SK-N-SH treated with all-trans-retinoic acid at 6 μM for 48 hours (cell line): ENCODE measurements around the gene JOSD1.

Experiments used
- BACH2 ChIP-seq: fragments of 250-450 bp; sonication (Bioruptor Pico); IDR thresholded peaks from 2 replicates; pipeline ENCODE4 v1.9.0; 2021; ENCODE audit warnings: mild to moderate bottlenecking, borderline replicate concordance
- PATZ1 ChIP-seq: fragments of 250-450 bp; sonication (Bioruptor Pico); IDR thresholded peaks from 2 replicates; pipeline ENCODE4 v1.8.0; 2020; ENCODE audit warnings: mild to moderate bottlenecking, moderate library complexity, borderline replicate concordance
- PPARA ChIP-seq: fragments of 250-450 bp; sonication (Bioruptor Pico); IDR thresholded peaks from 2 replicates; pipeline ENCODE4 v1.5.0; 2020; ENCODE audit warnings: mild to moderate bottlenecking, borderline replicate concordance
- RARB ChIP-seq: fragments of 250-450 bp; sonication (Bioruptor Pico); IDR thresholded peaks from 2 replicates; pipeline ENCODE4 v1.8.0; 2021; ENCODE audit warnings: mild to moderate bottlenecking, moderate library complexity
- TCF4 ChIP-seq: fragments of 250-450 bp; sonication (Bioruptor Pico); IDR thresholded peaks from 2 replicates; pipeline ENCODE4 v1.8.0; 2021; ENCODE audit warnings: mild to moderate bottlenecking, moderate library complexity, borderline replicate concordance
- ZFP3 ChIP-seq: fragments of 250-450 bp; sonication (Bioruptor Pico); IDR thresholded peaks from 2 replicates; pipeline ENCODE4 v1.5.0; 2020; ENCODE audit warnings: mild to moderate bottlenecking, moderate library complexity
- ZFP30 ChIP-seq: fragments of 450-650 bp; formaldehyde crosslinking; IDR thresholded peaks from 2 replicates; pipeline ENCODE4 v1.5.0; 2022; ENCODE audit warnings: mild to moderate bottlenecking, moderate library complexity
- ZNF8 ChIP-seq: fragments of 450-650 bp; formaldehyde crosslinking; IDR thresholded peaks from 2 replicates; pipeline ENCODE4 v1.5.0; 2020; ENCODE audit warnings: mild to moderate bottlenecking, moderate library complexity
- TF ChIP-seq, protein P1 (sequence below): fragments of 250-450 bp; sonication (Bioruptor Pico); IDR thresholded peaks from 2 replicates; pipeline ENCODE4 v1.5.0; 2020; ENCODE audit warnings: mild to moderate bottlenecking, moderate library complexity

DNA sequence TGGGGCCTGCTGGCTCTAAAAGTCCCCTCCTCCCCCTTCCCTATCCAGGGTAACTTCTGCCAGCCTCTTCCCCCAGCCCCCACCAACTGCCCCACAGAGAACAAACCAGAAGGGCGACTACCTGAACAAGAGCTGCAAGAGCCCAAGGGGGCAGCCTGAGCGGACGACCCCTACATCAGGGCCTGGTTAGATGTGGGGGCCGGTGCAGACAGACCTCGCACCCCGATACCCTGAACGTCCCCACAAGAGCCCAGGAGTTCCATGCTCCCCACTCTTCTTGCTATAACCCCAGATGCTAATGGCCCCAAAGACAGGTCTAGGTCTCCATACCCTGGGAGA, 34.4 kb upstream of the JOSD1 start:
- TF ChIP-seq ZFP3 (no peak), RARB (no peak), PATZ1 (CRISPR knock-in tag) (no peak), PPARA (CRISPR knock-in tag) (no peak), BACH2 (CRISPR knock-in tag) (no peak), ZFP30 (CRISPR knock-in tag) (no peak), TCF4 (CRISPR knock-in tag) (no peak), ZNF8 (CRISPR knock-in tag) (no peak)
- TF ChIP-seq, protein P1, sequence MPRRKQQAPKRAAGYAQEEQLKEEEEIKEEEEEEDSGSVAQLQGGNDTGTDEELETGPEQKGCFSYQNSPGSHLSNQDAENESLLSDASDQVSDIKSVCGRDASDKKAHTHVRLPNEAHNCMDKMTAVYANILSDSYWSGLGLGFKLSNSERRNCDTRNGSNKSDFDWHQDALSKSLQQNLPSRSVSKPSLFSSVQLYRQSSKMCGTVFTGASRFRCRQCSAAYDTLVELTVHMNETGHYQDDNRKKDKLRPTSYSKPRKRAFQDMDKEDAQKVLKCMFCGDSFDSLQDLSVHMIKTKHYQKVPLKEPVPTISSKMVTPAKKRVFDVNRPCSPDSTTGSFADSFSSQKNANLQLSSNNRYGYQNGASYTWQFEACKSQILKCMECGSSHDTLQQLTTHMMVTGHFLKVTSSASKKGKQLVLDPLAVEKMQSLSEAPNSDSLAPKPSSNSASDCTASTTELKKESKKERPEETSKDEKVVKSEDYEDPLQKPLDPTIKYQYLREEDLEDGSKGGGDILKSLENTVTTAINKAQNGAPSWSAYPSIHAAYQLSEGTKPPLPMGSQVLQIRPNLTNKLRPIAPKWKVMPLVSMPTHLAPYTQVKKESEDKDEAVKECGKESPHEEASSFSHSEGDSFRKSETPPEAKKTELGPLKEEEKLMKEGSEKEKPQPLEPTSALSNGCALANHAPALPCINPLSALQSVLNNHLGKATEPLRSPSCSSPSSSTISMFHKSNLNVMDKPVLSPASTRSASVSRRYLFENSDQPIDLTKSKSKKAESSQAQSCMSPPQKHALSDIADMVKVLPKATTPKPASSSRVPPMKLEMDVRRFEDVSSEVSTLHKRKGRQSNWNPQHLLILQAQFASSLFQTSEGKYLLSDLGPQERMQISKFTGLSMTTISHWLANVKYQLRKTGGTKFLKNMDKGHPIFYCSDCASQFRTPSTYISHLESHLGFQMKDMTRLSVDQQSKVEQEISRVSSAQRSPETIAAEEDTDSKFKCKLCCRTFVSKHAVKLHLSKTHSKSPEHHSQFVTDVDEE (CRISPR knock-in tag): no peak
